HL-60 (cell line): ENCODE data around the gene HNF1B.

Experiments
- DNase-seq, 2 experiments: peaks; one replicate each; pipeline ENCODE4 v3.0.0-alpha.2; 2010 to 2020; ENCODE audit warnings: low read depth in 1 of 2, low spot score in 1 of 2
- H3K27ac ChIP-seq: fragments of 250-450 bp; sonication (Bioruptor Pico); replicated peaks from 2 replicates; pipeline ENCODE4 v1.5.1; 2020; ENCODE audit warnings: mild to moderate bottlenecking, moderate library complexity
- H3K27me3 ChIP-seq: fragments of 250-450 bp; sonication (Bioruptor Pico); 2 replicates; pipeline ENCODE4 v1.5.1; 2021; ENCODE audit warnings: mild to moderate bottlenecking, moderate library complexity; ENCODE audit not compliant: insufficient read depth, poor library complexity, severe bottlenecking
- H3K4me3 ChIP-seq: replicated peaks from 2 replicates; pipeline ENCODE4 v1.5.1; 2011; ENCODE audit warnings: mild to moderate bottlenecking, control low read depth, low read length; ENCODE audit not compliant: insufficient read depth
- GABPA ChIP-seq: IDR thresholded peaks from 2 replicates; pipeline ENCODE4 v1.6.1; 2012; ENCODE audit warnings: low read depth
- POLR2AphosphoS5 ChIP-seq: IDR thresholded peaks from 2 replicates; pipeline ENCODE4 v1.6.1; 2012; ENCODE audit warnings: low read depth
- SPI1 ChIP-seq: IDR thresholded peaks from 2 replicates; pipeline ENCODE4 v1.6.1; 2012; ENCODE audit warnings: low read depth, mild to moderate bottlenecking, borderline replicate concordance
- TF ChIP-seq, protein P1 (sequence below): IDR thresholded peaks from 2 replicates; pipeline ENCODE4 v1.6.1; 2012; ENCODE audit warnings: low read depth; ENCODE audit not compliant: insufficient replicate concordance
- TF ChIP-seq, protein P2 (sequence below): IDR thresholded peaks from one replicate; pipeline ENCODE4 v1.5.1; 2011; ENCODE audit warnings: low read length, control low read depth, inconsistent platforms; ENCODE audit not compliant: insufficient read depth

Gene HNF1B

DNA sequence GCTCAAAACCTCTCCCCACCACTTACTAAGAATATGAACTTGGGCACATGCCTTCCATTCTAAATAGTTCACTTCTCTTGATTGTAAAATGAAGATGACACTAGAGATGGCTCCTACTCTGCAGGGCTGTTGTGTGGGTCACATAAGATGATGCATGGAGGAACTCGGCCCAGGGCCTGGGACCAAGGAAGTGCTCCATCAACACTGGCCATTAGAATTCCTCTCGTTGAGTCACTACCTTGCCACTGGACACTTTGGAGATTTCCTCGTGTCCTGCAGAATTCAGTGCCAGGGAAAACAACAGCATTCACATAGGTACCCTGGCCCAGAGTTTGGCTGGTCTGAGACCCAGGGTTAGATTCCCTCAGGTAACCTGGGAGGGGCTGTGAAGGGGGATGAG is 18.6 kb downstream of the HNF1B start:
- H3K27me3 ChIP-seq, result no peaks in the 10 kb centered on the region
- TF ChIP-seq, protein P1, sequence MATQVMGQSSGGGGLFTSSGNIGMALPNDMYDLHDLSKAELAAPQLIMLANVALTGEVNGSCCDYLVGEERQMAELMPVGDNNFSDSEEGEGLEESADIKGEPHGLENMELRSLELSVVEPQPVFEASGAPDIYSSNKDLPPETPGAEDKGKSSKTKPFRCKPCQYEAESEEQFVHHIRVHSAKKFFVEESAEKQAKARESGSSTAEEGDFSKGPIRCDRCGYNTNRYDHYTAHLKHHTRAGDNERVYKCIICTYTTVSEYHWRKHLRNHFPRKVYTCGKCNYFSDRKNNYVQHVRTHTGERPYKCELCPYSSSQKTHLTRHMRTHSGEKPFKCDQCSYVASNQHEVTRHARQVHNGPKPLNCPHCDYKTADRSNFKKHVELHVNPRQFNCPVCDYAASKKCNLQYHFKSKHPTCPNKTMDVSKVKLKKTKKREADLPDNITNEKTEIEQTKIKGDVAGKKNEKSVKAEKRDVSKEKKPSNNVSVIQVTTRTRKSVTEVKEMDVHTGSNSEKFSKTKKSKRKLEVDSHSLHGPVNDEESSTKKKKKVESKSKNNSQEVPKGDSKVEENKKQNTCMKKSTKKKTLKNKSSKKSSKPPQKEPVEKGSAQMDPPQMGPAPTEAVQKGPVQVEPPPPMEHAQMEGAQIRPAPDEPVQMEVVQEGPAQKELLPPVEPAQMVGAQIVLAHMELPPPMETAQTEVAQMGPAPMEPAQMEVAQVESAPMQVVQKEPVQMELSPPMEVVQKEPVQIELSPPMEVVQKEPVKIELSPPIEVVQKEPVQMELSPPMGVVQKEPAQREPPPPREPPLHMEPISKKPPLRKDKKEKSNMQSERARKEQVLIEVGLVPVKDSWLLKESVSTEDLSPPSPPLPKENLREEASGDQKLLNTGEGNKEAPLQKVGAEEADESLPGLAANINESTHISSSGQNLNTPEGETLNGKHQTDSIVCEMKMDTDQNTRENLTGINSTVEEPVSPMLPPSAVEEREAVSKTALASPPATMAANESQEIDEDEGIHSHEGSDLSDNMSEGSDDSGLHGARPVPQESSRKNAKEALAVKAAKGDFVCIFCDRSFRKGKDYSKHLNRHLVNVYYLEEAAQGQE, result no peak
- TF ChIP-seq GABPA (no peak), SPI1 (no peak), POLR2AphosphoS5 (no peak)
- TF ChIP-seq, protein P2, sequence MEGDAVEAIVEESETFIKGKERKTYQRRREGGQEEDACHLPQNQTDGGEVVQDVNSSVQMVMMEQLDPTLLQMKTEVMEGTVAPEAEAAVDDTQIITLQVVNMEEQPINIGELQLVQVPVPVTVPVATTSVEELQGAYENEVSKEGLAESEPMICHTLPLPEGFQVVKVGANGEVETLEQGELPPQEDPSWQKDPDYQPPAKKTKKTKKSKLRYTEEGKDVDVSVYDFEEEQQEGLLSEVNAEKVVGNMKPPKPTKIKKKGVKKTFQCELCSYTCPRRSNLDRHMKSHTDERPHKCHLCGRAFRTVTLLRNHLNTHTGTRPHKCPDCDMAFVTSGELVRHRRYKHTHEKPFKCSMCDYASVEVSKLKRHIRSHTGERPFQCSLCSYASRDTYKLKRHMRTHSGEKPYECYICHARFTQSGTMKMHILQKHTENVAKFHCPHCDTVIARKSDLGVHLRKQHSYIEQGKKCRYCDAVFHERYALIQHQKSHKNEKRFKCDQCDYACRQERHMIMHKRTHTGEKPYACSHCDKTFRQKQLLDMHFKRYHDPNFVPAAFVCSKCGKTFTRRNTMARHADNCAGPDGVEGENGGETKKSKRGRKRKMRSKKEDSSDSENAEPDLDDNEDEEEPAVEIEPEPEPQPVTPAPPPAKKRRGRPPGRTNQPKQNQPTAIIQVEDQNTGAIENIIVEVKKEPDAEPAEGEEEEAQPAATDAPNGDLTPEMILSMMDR, result no peak
- no peak overlapping the region for H3K4me3 ChIP-seq
- no peak overlapping the region for H3K27ac ChIP-seq
- DNase-seq, result no peak

DNA sequence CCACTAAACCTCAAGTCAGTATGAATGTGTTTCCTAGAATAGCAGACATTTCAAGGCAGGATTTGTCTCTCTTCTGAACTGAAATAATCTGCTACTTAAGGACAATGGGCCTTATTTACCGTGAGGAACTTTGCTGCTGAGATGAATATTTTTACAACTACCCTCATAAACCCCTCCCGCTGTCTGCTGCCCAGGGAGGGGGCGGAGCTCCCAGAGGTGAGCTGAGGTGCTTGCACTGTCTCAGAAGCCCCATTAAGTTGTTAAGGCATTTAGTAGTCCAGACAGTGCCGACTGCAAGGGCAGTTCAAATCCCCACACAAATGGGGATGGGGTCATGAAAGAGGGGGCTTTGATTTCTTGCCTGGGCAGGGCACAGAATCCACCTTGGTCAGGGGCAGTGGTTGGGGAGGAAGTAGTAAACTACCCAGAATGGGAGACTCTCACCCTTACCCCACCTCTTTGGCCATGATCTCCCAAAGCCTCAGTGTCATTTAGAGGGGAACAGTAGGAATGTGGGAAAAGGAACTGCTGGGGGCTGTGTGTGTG is 19.2 kb downstream of the HNF1B start:
- TF ChIP-seq, protein P1, result no peak
- TF ChIP-seq SPI1 (no peak), POLR2AphosphoS5 (no peak), GABPA (no peak)
- TF ChIP-seq, protein P2, result no peak
- DNase-seq, result no peak
- Histone ChIP-seq H3K27me3 (no peaks in the 10 kb centered on the region), H3K27ac (no peak overlapping the region), H3K4me3 (no peak overlapping the region)

DNA sequence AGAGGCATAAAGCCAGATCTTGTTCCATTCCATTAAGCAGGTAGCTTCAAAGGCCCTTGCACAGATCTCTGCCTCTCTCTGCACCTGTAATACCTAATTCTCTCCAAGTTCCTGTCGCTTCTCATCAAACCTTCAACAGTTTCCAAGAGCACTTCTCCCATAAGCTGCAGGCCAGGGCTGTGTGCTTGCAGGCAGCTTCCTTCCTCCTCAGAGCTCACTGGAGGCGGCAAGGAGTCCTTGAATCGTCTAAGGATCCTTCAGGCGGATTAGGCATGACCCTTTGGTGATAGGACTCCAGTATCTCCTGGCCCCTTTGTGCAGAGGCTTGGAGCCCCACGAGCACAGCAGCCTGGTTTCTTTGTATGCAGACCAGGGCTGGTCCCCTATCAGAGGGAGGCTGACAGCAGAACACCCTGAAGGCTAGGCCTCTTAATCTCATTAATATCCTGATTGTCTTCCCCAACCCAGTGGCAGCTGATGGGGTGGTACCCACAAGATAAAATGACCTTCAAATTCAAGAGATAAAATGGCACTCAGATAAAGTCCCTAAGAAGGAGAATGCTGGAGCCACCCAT is 19.8 kb downstream of the HNF1B start:
- no peak for DNase-seq
- Histone ChIP-seq H3K27ac (no peak overlapping the region), H3K27me3 (no peaks in the 10 kb centered on the region), H3K4me3 (no peak overlapping the region)
- TF ChIP-seq SPI1, result no peak
- TF ChIP-seq, protein P1, result no peak
- TF ChIP-seq, protein P2, result no peak
- TF ChIP-seq GABPA, result no peak
- no peak for TF ChIP-seq POLR2AphosphoS5
